OCI-LY7 (cell line): ENCODE results near the gene SYVN1.

Experiments used
- EZH2phosphoT487 ChIP-seq: fragments of 200-600 bp; sonication (generic); IDR thresholded peaks from 2 replicates; pipeline ENCODE4 v1.6.1; 2018; ENCODE audit warnings: low read depth, borderline replicate concordance, mild to moderate bottlenecking, mixed run types, antibody characterized with exemption, low read length, moderate library complexity, mixed read lengths
- TF ChIP-seq, protein P1 (sequence below): fragments of 200-600 bp; sonication (generic); conservative IDR thresholded peaks from 2 replicates; pipeline ENCODE4 v1.5.1; 2014; ENCODE audit warnings: mild to moderate bottlenecking, antibody characterized with exemption, low read length, moderate library complexity, mixed read lengths

DNA sequence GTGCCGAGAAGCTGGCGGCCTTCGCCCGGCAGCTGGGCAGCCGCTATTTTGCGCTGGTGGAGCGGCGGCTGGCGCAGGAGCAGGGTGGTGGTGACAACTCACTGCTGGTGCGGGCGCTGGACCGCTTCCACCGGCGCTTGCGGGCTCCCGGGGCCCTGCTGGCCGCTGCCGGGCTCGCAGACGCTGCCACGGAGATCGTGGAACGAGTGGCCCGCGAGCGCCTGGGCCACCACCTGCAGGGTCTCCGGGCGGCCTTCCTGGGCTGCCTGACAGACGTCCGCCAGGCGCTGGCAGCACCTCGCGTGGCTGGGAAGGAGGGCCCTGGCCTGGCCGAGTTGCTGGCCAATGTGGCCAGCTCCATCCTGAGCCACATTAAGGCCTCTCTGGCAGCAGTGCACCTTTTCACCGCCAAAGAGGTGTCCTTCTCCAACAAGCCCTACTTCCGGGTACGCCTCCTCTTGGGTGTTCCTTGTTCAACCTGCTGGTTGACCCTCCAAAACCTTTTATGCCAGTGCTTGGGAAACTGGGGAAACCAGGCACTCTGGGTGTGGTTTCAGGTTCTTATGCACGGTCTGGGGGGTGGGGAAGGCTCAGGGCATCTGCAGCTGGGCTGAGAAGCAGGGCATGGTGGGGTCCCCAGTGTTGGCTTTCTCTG, 25.7 kb downstream of the SYVN1 start:
- TF ChIP-seq, protein P1, sequence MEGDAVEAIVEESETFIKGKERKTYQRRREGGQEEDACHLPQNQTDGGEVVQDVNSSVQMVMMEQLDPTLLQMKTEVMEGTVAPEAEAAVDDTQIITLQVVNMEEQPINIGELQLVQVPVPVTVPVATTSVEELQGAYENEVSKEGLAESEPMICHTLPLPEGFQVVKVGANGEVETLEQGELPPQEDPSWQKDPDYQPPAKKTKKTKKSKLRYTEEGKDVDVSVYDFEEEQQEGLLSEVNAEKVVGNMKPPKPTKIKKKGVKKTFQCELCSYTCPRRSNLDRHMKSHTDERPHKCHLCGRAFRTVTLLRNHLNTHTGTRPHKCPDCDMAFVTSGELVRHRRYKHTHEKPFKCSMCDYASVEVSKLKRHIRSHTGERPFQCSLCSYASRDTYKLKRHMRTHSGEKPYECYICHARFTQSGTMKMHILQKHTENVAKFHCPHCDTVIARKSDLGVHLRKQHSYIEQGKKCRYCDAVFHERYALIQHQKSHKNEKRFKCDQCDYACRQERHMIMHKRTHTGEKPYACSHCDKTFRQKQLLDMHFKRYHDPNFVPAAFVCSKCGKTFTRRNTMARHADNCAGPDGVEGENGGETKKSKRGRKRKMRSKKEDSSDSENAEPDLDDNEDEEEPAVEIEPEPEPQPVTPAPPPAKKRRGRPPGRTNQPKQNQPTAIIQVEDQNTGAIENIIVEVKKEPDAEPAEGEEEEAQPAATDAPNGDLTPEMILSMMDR, result no peak
- no peak for TF ChIP-seq EZH2phosphoT487
